HG02970 (cell line): ENCODE results near the gene RER1.

ENCODE experiments used
- ATAC-seq: cut with Tn5 transposase; IDR thresholded peaks from one replicate; pipeline ENCODE4 v1.9.1; 2021; ENCODE audit warnings: mild to moderate bottlenecking, moderate library complexity, moderate number of reproducible peaks; ENCODE audit not compliant: unreplicated experiment, low FRiP score

RER1 gene

GRCh38 chr1:2418791-2419320, 27.2 kb downstream of the RER1 start:
- no peak for ATAC-seq

GRCh38 chr1:2419416-2419815, 27.8 kb downstream of the RER1 start:
- ATAC-seq = no peak

GRCh38 chr1:2422523-2422922, 30.9 kb downstream of the RER1 start:
- ATAC-seq = no peak

- ATAC-seq = no peak
Observed at GRCh38 chr1:2425892-2426291, 34.3 kb downstream of the RER1 start.

GRCh38 chr1:2426540-2426939, 34.9 kb downstream of the RER1 start:
- no peak for ATAC-seq

- ATAC-seq = no peak
Observed at GRCh38 chr1:2427051-2427450, 35.4 kb downstream of the RER1 start.

GRCh38 chr1:2427976-2428375, 36.3 kb downstream of the RER1 start:
- ATAC-seq = no peak

- ATAC-seq = no peak
Observed at GRCh38 chr1:2428490-2428889, 36.8 kb downstream of the RER1 start.

GRCh38 chr1:2429780-2430591, 38.3 kb downstream of the RER1 start:
- no peak for ATAC-seq

- no peak for ATAC-seq
Observed at GRCh38 chr1:2430592-2430973, 38.9 kb downstream of the RER1 start.

- no peak for ATAC-seq
Observed at GRCh38 chr1:2431103-2431502, 39.5 kb downstream of the RER1 start.

- no peak for ATAC-seq
Observed at GRCh38 chr1:2431518-2431917, 39.9 kb downstream of the RER1 start.

GRCh38 chr1:2432441-2432844, 40.8 kb downstream of the RER1 start:
- no peak for ATAC-seq

- ATAC-seq = no peak
Observed at GRCh38 chr1:2433196-2433595, 41.6 kb downstream of the RER1 start.

- ATAC-seq = no peak
Observed at GRCh38 chr1:2433936-2434655, 42.5 kb downstream of the RER1 start.

- no peak for ATAC-seq
Observed at GRCh38 chr1:2435091-2435490, 43.5 kb downstream of the RER1 start.

- no peak for ATAC-seq
Observed at GRCh38 chr1:2435746-2436355, 44.2 kb downstream of the RER1 start.

GRCh38 chr1:2436876-2437275, 45.2 kb downstream of the RER1 start:
- ATAC-seq = no peak

- ATAC-seq = no peak
Observed at GRCh38 chr1:2437617-2438016, 46.0 kb downstream of the RER1 start.

GRCh38 chr1:2438038-2438437, 46.4 kb downstream of the RER1 start:
- ATAC-seq = no peak

- ATAC-seq = no peak
Observed at GRCh38 chr1:2438641-2439040, 47.0 kb downstream of the RER1 start.
